ENCODE results near the gene HCN4.

DNA sequence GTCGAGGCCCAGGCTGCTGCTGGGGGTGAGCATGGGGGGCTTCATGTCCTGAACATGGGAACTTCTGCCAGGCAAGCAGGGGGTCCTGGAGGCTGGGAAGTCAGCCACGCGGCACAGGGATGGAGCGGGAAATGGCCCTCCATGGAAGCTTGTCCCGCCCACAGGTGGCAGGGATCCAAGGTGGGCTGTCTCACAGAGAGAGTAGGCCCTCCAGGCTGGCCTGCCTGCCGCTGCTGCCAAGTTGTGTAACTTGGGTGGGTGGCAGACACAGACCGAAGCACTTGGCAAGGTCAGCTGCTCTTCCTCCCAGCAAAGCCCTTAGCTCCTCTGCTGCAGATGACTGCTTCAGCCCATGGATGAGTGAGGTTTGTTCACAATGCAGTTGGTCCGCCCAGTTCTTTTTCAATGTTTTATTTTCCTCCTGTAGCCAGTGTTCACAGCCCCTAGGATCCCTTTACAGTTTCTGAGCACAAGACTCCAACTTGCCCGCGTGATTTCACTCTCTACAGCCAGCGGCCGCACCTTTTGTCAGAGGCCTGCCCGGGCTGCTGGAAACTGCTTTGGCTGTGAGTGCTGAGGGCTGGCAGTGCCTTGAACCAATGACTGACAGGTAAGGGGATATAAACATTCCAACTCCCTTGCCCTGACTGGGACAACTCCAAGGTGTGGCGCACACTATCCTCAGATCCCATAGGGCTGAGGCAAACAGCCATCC is 26.7 kb downstream of the HCN4 start:
- TF ChIP-seq, protein P1, sequence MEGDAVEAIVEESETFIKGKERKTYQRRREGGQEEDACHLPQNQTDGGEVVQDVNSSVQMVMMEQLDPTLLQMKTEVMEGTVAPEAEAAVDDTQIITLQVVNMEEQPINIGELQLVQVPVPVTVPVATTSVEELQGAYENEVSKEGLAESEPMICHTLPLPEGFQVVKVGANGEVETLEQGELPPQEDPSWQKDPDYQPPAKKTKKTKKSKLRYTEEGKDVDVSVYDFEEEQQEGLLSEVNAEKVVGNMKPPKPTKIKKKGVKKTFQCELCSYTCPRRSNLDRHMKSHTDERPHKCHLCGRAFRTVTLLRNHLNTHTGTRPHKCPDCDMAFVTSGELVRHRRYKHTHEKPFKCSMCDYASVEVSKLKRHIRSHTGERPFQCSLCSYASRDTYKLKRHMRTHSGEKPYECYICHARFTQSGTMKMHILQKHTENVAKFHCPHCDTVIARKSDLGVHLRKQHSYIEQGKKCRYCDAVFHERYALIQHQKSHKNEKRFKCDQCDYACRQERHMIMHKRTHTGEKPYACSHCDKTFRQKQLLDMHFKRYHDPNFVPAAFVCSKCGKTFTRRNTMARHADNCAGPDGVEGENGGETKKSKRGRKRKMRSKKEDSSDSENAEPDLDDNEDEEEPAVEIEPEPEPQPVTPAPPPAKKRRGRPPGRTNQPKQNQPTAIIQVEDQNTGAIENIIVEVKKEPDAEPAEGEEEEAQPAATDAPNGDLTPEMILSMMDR (IDR thresholded peaks at IDR 0.05; ENCODE audit: poor library complexity, severe bottlenecking), result no peak
- no peak for TF ChIP-seq EP300 (conservative IDR thresholded peaks at IDR 0.05; ENCODE audit: poor library complexity, severe bottlenecking)
- TF ChIP-seq POLR2AphosphoS5 (IDR thresholded peaks at IDR 0.05), result no peak
- no peak for TF ChIP-seq RAD21 (conservative IDR thresholded peaks at IDR 0.05)
- TF ChIP-seq SMC3 (conservative IDR thresholded peaks at IDR 0.05; ENCODE audit: poor library complexity), result no peak
- TF ChIP-seq, protein P2, sequence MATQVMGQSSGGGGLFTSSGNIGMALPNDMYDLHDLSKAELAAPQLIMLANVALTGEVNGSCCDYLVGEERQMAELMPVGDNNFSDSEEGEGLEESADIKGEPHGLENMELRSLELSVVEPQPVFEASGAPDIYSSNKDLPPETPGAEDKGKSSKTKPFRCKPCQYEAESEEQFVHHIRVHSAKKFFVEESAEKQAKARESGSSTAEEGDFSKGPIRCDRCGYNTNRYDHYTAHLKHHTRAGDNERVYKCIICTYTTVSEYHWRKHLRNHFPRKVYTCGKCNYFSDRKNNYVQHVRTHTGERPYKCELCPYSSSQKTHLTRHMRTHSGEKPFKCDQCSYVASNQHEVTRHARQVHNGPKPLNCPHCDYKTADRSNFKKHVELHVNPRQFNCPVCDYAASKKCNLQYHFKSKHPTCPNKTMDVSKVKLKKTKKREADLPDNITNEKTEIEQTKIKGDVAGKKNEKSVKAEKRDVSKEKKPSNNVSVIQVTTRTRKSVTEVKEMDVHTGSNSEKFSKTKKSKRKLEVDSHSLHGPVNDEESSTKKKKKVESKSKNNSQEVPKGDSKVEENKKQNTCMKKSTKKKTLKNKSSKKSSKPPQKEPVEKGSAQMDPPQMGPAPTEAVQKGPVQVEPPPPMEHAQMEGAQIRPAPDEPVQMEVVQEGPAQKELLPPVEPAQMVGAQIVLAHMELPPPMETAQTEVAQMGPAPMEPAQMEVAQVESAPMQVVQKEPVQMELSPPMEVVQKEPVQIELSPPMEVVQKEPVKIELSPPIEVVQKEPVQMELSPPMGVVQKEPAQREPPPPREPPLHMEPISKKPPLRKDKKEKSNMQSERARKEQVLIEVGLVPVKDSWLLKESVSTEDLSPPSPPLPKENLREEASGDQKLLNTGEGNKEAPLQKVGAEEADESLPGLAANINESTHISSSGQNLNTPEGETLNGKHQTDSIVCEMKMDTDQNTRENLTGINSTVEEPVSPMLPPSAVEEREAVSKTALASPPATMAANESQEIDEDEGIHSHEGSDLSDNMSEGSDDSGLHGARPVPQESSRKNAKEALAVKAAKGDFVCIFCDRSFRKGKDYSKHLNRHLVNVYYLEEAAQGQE (IDR thresholded peaks at IDR 0.05; ENCODE audit: borderline replicate concordance), result no peak
- no peak for TF ChIP-seq TAF1 (IDR thresholded peaks at IDR 0.05; ENCODE audit: low read depth)
- no peak for TF ChIP-seq EZH2 (IDR thresholded peaks at IDR 0.05; ENCODE audit: borderline replicate concordance, insufficient read depth, low read length, poor library complexity, severe bottlenecking)
- no peak for TF ChIP-seq MXI1 (conservative IDR thresholded peaks at IDR 0.05; ENCODE audit: poor library complexity, severe bottlenecking)

Data from neural cell (in vitro differentiated cells).